Breast epithelium (tissue), 4 donors: ENCODE measurements around the gene ERLIN1. TPM values are rescaled to one million over a fixed set of nuclear protein-coding genes. Genes with fewer than 3 reads are reported as not detected.

ENCODE experiments used
- DNase-seq, 2 donors: peaks; one replicate each; pipeline ENCODE4 v3.0.0-alpha.2; 2019; ENCODE audit warnings: low spot score in 2 of 2
- H3K27ac ChIP-seq, 2 donors: fragments of 200-600 bp; sonication (generic) in 1 of 2; one replicate each; pipeline ENCODE4 v1.5.1; 2016 to 2019; ENCODE audit warnings: mild to moderate bottlenecking in 1 of 2
- H3K27me3 ChIP-seq, 2 donors: fragments of 200-600 bp; sonication (generic) in 1 of 2; one replicate each; pipeline versions ENCODE4 v1.5.1 to v1.6.0; 2017 to 2019; ENCODE audit warnings: control low read depth in 1 of 2, mild to moderate bottlenecking in 1 of 2
- H3K36me3 ChIP-seq: fragments of 200-600 bp; one replicate; pipeline ENCODE4 v1.5.1; 2019
- H3K4me1 ChIP-seq, 2 donors: fragments of 200-600 bp; sonication (generic); one replicate each; pipeline ENCODE4 v1.5.1; 2016 to 2019; ENCODE audit warnings: control low read depth in 1 of 2
- H3K4me3 ChIP-seq, 3 donors: fragments of 200-600 bp; sonication (generic); 1 replicate in 2 of 3; 2 replicates in 1 of 3; pipeline ENCODE4 v1.5.1; 2016 to 2019; ENCODE audit warnings: mild to moderate bottlenecking in 3 of 3, moderate library complexity in 2 of 3
- H3K9me3 ChIP-seq, 2 donors: fragments of 200-600 bp; sonication (generic) in 1 of 2; one replicate each; pipeline ENCODE4 v1.5.1; 2016 to 2019; ENCODE audit warnings: control low read depth in 1 of 2
- CTCF ChIP-seq, 3 donors: fragments of 450-650 bp; IDR thresholded peaks; one replicate each; pipeline ENCODE4 v1.5.1; 2016 to 2017; ENCODE audit warnings: antibody characterized with exemption in 3 of 3, mild to moderate bottlenecking in 3 of 3, moderate library complexity in 3 of 3
- POLR2A ChIP-seq: fragments of 450-650 bp; IDR thresholded peaks from one replicate; pipeline ENCODE4 v1.6.1; 2016; ENCODE audit warnings: antibody characterized with exemption, mild to moderate bottlenecking, moderate library complexity
- POLR2AphosphoS5 ChIP-seq, 3 donors: sonication (generic); formaldehyde crosslinking; IDR thresholded peaks; one replicate each; pipeline ENCODE4 v1.6.1; 2017; ENCODE audit warnings: antibody characterized with exemption in 3 of 3
- intact Hi-C: fragments of 100-400 bp; cut with DNase I; formaldehyde crosslinking; loops from one replicate; pipeline ENCODE4 v1.15.1; 2023; ENCODE audit warnings: low total_unique reads
- total RNA-seq, 3 donors: library from RNA; depleted of rRNA; stranded (reverse); fragments of >200 nt; gene quantifications; one replicate each; pipeline ENCODE4 v1.1.0, GENCODE V29; 2016

The ERLIN1 gene
- total RNA-seq, 3 donors from 2014 or later = 22.4 to 30.2 (median 23.3) TPM

DNA sequence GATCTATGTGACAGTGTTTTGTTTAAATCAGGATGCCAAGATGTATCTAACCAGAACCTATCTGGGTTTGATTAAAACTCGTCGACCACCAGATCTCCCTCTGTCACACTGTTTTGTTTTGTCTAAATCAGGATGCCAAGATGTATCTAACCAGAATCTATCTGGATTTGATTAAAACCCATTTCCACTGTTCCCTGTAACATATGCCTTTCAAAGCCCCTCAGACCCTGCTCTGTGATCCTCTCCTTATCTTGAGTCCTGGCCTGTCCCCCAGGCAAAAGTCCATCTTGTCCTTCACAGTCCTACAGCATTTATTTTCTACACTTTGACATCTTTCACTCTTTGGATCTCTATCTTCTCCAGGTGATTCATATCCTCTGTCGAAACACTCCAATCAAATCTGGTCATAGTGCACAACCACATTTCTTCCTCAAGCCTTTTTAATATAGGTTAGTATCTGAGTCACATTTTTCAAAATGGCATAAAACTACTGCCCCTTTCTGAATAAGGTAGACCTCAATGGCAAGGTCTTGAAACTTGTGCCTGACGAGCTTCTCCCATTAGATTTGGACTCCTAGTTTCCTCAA lies 32.5 kb downstream of the ERLIN1 start:
- Histone ChIP-seq H3K36me3 (peaks cover 9% of the 10 kb centered on the region), H3K9me3 (no peaks in the 10 kb centered on the region), H3K27ac (no peak overlapping the region), H3K27me3 (no peaks in the 10 kb centered on the region), H3K4me1 (no peaks in the 10 kb centered on the region), H3K4me3 (no peak overlapping the region)
- TF ChIP-seq POLR2AphosphoS5 (IDR thresholded peaks at IDR 0.05) (no peak), POLR2A (no peak), CTCF (IDR thresholded peaks at IDR 0.05) (no peak)
- DNase-seq = no peak
- intact Hi-C loops = no loop called here

DNA sequence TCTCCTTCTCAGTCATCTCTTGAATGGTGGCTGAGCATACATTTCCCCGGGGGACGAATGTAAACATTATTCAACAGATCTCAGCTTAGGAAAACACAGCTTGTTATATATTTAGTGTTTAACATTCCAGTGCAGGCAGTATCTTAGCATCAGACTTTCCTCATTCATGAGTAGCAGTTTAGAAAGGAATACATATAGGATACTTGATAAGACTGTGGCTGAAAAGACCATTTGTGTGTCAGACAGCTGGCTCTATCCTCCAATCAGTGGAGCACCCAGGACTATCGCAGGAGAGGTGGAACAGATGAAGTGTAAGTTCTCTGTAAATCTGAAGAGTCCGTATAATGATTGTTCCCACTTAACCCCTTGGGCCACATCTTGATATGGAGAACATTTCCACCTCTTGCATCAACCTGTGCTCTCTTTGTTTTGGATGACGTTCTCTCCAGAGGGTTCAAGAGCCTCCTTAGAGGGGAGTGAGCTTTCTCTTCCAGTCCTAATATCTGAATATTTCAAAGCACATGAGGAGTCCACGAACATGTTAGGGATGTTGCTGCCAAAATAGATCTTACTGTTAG lies 34.0 kb downstream of the ERLIN1 start:
- intact Hi-C loops = no loop called here
- Histone ChIP-seq H3K27ac (no peak overlapping the region), H3K9me3 (no peaks in the 10 kb centered on the region), H3K27me3 (no peaks in the 10 kb centered on the region), H3K4me1 (no peaks in the 10 kb centered on the region), H3K36me3 (peaks cover 9% of the 10 kb centered on the region), H3K4me3 (no peak overlapping the region)
- no peak for DNase-seq
- TF ChIP-seq POLR2AphosphoS5 (IDR thresholded peaks at IDR 0.05) = no peak

- H3K27me3 ChIP-seq = no peaks in the 10 kb centered on the region
- H3K4me1 ChIP-seq = no peaks in the 10 kb centered on the region
- DNase-seq = no peak
- H3K27ac ChIP-seq = no peak overlapping the region
- H3K9me3 ChIP-seq = no peaks in the 10 kb centered on the region
- intact Hi-C loops = no loop called here
- H3K36me3 ChIP-seq = peaks cover 9% of the 10 kb centered on the region
- TF ChIP-seq CTCF (IDR thresholded peaks at IDR 0.05) (no peak), POLR2A (no peak)
- no peak overlapping the region for H3K4me3 ChIP-seq
Observed at GRCh38 chr10:100148353-100149211, 37.2 kb downstream of the ERLIN1 start.

DNA sequence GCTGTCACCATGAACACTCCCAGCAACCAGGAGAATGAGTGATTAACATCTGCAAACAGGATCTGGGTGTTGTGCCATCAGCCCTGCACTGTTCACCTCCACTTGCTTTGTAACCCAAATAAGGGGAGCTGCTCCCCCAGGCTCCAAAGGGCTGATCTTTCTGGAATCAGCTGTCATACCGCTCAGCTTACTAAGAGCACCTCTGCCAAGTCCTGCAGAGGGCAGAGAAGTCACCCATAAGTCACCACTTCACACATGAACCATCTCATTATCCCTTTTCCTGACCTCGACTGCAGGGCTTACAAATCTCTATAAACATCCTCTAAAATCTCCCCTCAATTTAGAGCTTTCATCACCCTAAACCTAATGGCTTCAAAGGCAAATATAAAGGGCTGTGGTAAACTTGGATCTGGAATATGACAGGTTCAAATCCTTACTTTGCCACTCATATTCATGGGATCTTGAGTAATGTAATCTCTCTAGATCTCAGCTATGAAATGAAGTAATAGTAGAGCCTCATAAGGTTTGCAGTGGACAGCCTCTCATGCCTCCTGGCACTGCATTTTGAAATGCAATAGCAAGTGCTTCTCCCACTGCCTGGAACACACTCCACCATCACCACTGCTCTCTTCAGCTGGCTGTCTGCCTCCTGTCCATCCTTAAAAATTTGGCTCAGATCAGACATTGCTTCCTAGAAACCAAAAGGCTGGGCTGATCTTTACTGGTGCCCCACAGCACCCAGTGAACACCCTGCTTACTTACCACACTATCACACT lies 38.8 kb downstream of the ERLIN1 start:
- no peak overlapping the region for H3K27ac ChIP-seq
- DNase-seq = no peak
- no peaks in the 10 kb centered on the region for H3K4me1 ChIP-seq
- no peaks in the 10 kb centered on the region for H3K9me3 ChIP-seq
- no peak overlapping the region for H3K4me3 ChIP-seq
- H3K36me3 ChIP-seq = peaks cover 4% of the 10 kb centered on the region
- no peak for TF ChIP-seq CTCF (IDR thresholded peaks at IDR 0.05)
- TF ChIP-seq POLR2A = no peak
- no peak for TF ChIP-seq POLR2AphosphoS5 (IDR thresholded peaks at IDR 0.05)
- intact Hi-C loops = no loop called here
- no peaks in the 10 kb centered on the region for H3K27me3 ChIP-seq

GRCh38 chr10:100146398-100146797 lies 39.4 kb downstream of the ERLIN1 start:
- intact Hi-C loops = no loop called here
- TF ChIP-seq POLR2AphosphoS5 (IDR thresholded peaks at IDR 0.05) = no peak
- TF ChIP-seq CTCF (IDR thresholded peaks at IDR 0.05) = no peak
- TF ChIP-seq POLR2A = no peak
- H3K36me3 ChIP-seq = peaks cover 3% of the 10 kb centered on the region

More at GRCh38 chr10:100146398-100146797, 39.4 kb downstream of the ERLIN1 start:
- DNase-seq = no peak
- H3K27ac ChIP-seq = no peak overlapping the region
- no peak overlapping the region for H3K4me3 ChIP-seq
- no peaks in the 10 kb centered on the region for H3K9me3 ChIP-seq
- no peaks in the 10 kb centered on the region for H3K4me1 ChIP-seq
- H3K27me3 ChIP-seq = no peaks in the 10 kb centered on the region
